Gastrocnemius medialis (tissue), 4 donors: ENCODE results near the gene C8B. TPM values are rescaled to one million over a fixed set of nuclear protein-coding genes. Genes with fewer than 3 reads are reported as not detected.

Experiments used
- ATAC-seq, 2 donors: fragments of 150-250 bp; one replicate each; pipeline ENCODE4 v1.9.1; 2016
- DNase-seq, 2 donors: peaks; one replicate each; pipeline ENCODE4 v3.0.0-alpha.2; 2019
- H3K27ac ChIP-seq, 4 donors: fragments of 200-600 bp; sonication (generic); 1 replicate in 1 of 4; 2 replicates in 3 of 4; pipeline ENCODE4 v1.5.1; 2016 to 2018; ENCODE audit warnings: mild to moderate bottlenecking in 2 of 4, moderate library complexity in 1 of 4
- H3K27me3 ChIP-seq, 3 donors: fragments of 200-600 bp; sonication (generic) in 2 of 3; 1 replicate in 1 of 3; 2 replicates in 2 of 3; pipeline versions ENCODE4 v1.5.1 to v1.6.0; 2016 to 2019; ENCODE audit warnings: mild to moderate bottlenecking in 1 of 3, moderate library complexity in 1 of 3
- H3K36me3 ChIP-seq, 2 donors: fragments of 200-600 bp; sonication (generic) in 1 of 2; one replicate each; pipeline ENCODE4 v1.5.1; 2017 to 2018
- H3K4me1 ChIP-seq, 2 donors: fragments of 200-600 bp; sonication (generic) in 1 of 2; one replicate each; pipeline ENCODE4 v1.5.1; 2016 to 2017; ENCODE audit warnings: mild to moderate bottlenecking in 2 of 2
- H3K4me3 ChIP-seq, 4 donors: fragments of 200-600 bp; sonication (generic) in 3 of 4; 1 replicate in 1 of 4; 2 replicates in 3 of 4; pipeline ENCODE4 v1.5.1; 2016 to 2019; ENCODE audit warnings: mild to moderate bottlenecking in 2 of 4
- H3K9me3 ChIP-seq, 3 donors: fragments of 200-600 bp; sonication (generic) in 2 of 3; 1 replicate in 1 of 3; 2 replicates in 2 of 3; pipeline ENCODE4 v1.5.1; 2016 to 2019
- POLR2A ChIP-seq, 2 donors: fragments of 450-650 bp; IDR thresholded peaks; one replicate each; pipeline ENCODE4 v1.6.1; 2017; ENCODE audit warnings: antibody characterized with exemption in 2 of 2, mild to moderate bottlenecking in 2 of 2, moderate library complexity in 2 of 2
- in situ Hi-C, 4 donors: fragments of 200-750 bp; cut with MboI; loops; one replicate each; pipeline versions ENCODE4 v1.15.0 to v1.8.0; 2017; ENCODE audit warnings: low sequenced_read_pairs in 4 of 4
- intact Hi-C: fragments of 100-400 bp; cut with DNase I; formaldehyde crosslinking; loops from one replicate; pipeline ENCODE4 v1.15.1; 2023; ENCODE audit warnings: low total_unique reads
- total RNA-seq, 4 donors: library from RNA; depleted of rRNA; stranded (reverse); fragments of >200 nt; gene quantifications; one replicate each; pipeline versions ENCODE4 v1.1.0 to v1.2.3, GENCODE V29; 2016
- TF ChIP-seq, protein P1 (sequence below), 5 experiments: fragments of 450-650 bp in 3 of 5; fragments of 200-600 bp in 2 of 5; sonication (generic) in 2 of 5; IDR thresholded peaks in 4 of 5; conservative IDR thresholded peaks in 1 of 5; 1 replicate in 4 of 5; 2 replicates in 1 of 5; pipeline ENCODE4 v1.5.1; 2016 to 2019; ENCODE audit warnings: antibody characterized with exemption in 5 of 5, mild to moderate bottlenecking in 3 of 5, moderate library complexity in 3 of 5

Gene C8B
- total RNA-seq, 4 donors from 2014 or later = 0.68 to 1.5 TPM; not detected in 2

DNA sequence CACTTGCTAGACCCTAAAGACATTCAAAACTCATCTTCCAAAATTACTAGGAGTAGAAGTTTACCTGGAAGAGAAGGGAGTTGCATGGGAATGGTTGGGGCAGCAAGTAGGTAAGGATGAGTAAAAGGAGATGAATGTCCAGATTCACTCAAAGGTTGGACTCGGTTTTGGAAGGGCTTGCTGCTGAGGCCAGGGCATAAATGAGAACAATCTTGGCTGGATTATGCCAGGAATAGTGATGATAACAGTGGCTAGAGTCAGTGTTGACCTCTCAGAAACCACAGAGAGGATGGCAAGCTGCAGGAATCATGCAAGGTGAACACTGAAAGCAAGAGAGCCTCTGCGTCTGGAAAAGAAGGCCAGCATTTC, 67.8 kb downstream of the C8B start:
- TF ChIP-seq, protein P1, sequence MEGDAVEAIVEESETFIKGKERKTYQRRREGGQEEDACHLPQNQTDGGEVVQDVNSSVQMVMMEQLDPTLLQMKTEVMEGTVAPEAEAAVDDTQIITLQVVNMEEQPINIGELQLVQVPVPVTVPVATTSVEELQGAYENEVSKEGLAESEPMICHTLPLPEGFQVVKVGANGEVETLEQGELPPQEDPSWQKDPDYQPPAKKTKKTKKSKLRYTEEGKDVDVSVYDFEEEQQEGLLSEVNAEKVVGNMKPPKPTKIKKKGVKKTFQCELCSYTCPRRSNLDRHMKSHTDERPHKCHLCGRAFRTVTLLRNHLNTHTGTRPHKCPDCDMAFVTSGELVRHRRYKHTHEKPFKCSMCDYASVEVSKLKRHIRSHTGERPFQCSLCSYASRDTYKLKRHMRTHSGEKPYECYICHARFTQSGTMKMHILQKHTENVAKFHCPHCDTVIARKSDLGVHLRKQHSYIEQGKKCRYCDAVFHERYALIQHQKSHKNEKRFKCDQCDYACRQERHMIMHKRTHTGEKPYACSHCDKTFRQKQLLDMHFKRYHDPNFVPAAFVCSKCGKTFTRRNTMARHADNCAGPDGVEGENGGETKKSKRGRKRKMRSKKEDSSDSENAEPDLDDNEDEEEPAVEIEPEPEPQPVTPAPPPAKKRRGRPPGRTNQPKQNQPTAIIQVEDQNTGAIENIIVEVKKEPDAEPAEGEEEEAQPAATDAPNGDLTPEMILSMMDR (IDR thresholded peaks at IDR 0.05 in 4 of 5, conservative IDR thresholded peaks at IDR 0.05 in 1 of 5) = no peak
- no peak for TF ChIP-seq POLR2A (IDR thresholded peaks at IDR 0.05)
- in situ Hi-C loops = no loop called here
- Histone ChIP-seq H3K27ac (no peak overlapping the region), H3K4me3 (no peak overlapping the region), H3K4me1 (no peaks in the 10 kb centered on the region), H3K9me3 (no peaks in the 10 kb centered on the region), H3K36me3 (no peaks in the 10 kb centered on the region), H3K27me3 (no peaks in the 10 kb centered on the region)
- ATAC-seq = no peak
- no peak for DNase-seq
- intact Hi-C loops = no loop called here

DNA sequence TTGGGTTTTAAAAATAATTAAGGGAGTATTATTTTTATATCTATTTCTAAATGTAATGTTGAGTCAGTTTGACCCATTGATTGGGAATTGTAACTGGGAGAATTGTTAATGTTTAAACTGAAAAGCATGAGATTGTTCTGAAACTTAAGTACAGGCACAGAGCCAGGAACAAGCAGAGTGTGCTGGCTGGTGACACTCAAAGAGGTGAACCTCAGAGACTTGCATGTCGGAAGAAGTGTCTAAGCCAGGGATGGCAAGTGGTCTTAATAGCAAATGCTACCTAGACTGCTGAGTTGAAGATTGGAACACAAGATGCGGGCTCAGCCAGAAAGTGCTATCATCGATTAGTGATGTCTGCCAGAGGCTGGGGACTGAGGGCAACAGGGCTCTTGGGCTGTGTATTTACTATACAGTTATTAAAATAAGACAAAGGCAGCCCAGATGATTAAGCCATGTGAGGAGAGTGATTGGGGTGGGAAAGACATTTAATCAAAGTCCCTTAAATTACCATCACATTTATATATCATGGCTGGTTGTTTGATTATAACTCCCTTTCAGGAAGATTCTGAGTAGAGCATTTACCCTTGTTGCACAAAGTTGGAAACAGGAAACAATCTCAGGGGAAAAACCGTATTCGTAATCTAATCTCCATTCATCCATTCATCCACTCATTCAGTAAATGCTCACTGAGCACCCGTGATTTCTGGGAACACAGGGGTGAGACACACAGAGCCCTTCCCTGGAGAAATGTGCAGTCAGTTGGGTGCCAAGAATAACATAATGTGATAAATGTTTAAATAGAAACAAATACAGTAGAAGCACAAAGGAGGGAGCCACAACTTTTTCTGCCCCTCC, 68.4 kb downstream of the C8B start:
- no peak overlapping the region for H3K4me3 ChIP-seq
- no peaks in the 10 kb centered on the region for H3K27me3 ChIP-seq
- in situ Hi-C loops (no loop called here), intact Hi-C loops (no loop called here)
- no peaks in the 10 kb centered on the region for H3K36me3 ChIP-seq
- no peak overlapping the region for H3K27ac ChIP-seq
- no peaks in the 10 kb centered on the region for H3K9me3 ChIP-seq
- H3K4me1 ChIP-seq = no peaks in the 10 kb centered on the region
- DNase-seq (no peak), ATAC-seq (no peak)
- no peak for TF ChIP-seq POLR2A (IDR thresholded peaks at IDR 0.05)
- TF ChIP-seq, protein P1 (IDR thresholded peaks at IDR 0.05 in 4 of 5, conservative IDR thresholded peaks at IDR 0.05 in 1 of 5) = no peak

DNA sequence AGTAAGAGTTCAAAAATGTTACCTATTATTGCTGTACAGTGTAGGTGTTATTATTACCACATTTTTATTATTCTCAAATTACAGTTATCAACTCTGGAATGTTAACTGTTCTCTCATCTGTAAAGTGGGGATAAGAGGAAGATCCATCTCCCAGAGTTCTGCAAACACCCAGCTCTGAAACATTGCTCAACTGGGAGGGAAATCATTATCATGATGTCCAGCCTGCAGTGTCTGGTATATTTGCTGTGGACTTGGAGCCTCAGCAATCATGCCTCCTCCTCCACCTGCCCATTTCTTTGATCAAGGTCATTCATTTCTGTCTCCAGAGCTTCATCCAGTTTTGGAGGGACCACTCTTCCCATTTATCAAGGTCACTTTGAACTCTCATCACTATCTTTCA, 71.8 kb downstream of the C8B start:
- H3K27ac ChIP-seq = no peak overlapping the region
- ATAC-seq (no peak), DNase-seq (no peak)
- intact Hi-C loops = no loop called here
- in situ Hi-C loops = no loop called here
- no peaks in the 10 kb centered on the region for H3K36me3 ChIP-seq
- no peak for TF ChIP-seq POLR2A (IDR thresholded peaks at IDR 0.05)
- TF ChIP-seq, protein P1 (IDR thresholded peaks at IDR 0.05 in 4 of 5, conservative IDR thresholded peaks at IDR 0.05 in 1 of 5) = no peak
- no peaks in the 10 kb centered on the region for H3K4me1 ChIP-seq
- no peaks in the 10 kb centered on the region for H3K9me3 ChIP-seq
- H3K27me3 ChIP-seq = no peaks in the 10 kb centered on the region
- no peak overlapping the region for H3K4me3 ChIP-seq

DNA sequence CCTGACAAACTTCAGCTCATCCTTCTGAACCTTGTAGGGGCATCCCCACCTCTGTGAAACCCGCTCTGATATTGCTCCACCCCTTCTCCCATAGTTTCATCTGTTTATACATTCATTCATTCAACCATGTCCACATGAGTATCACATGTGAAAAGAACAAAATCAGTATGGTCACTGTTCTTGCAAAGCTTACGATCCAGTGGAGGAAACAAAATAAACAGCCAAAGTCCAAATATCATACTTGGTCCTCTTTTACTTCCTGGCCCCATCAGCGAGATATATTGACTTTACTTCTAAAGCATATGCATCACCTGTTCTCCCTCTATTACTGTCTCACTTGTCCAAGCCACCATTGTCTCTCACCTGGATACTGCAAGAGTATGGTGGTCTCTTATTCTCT, 75.6 kb downstream of the C8B start:
- in situ Hi-C loops (no loop called here), intact Hi-C loops (no loop called here)
- TF ChIP-seq POLR2A (IDR thresholded peaks at IDR 0.05) = no peak
- TF ChIP-seq, protein P1 (IDR thresholded peaks at IDR 0.05 in 4 of 5, conservative IDR thresholded peaks at IDR 0.05 in 1 of 5) = no peak
- no peaks in the 10 kb centered on the region for H3K4me1 ChIP-seq
- ATAC-seq (no peak), DNase-seq (no peak)
- no peak overlapping the region for H3K4me3 ChIP-seq
- no peaks in the 10 kb centered on the region for H3K9me3 ChIP-seq
- H3K27ac ChIP-seq = no peak overlapping the region
- no peaks in the 10 kb centered on the region for H3K27me3 ChIP-seq
- no peaks in the 10 kb centered on the region for H3K36me3 ChIP-seq
